CD4-positive, alpha-beta T cell treated with Interferon gamma for 1 hour (primary cell): Measurements from ENCODE around the gene PLEKHH3.

Source experiments
- DNase-seq: peaks from one replicate; pipeline ENCODE4 v3.0.0-alpha.2; 2020

The PLEKHH3 gene

DNA sequence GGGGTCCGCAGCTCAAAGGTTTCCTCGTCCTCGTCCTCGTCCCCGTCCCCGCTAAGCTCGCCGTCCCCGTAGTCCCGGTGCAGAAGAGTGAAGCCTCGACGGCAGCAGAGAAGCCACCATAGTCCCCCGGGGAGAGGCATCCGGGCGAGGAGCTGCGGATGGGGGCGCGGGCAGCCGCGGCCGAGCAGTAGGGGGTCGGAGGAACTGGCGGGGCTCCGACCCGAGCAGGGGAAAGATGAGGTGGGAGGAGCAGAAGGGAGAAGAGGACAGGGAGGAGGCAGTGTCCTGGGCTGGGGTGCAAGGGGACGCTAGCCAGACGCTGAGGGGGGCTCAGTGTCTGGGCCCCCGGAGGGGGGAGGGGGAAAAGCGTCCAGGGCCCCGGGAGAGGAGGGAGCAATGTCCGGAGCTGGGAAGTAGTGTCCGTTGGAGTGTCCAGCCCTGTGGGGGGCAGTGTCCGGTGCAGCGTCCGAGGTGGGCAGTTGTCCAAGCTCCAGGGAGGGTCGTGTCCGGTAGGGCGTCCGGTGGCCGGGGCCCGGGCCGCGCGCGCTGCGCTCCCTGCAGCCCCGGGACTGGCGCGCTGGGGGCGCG, at the start of gene PLEKHH3:
PLEKHH3 (minus strand) TSS at position 571 of the 588 bp plus-strand sequence; CDS start at position 140, 431 bp downstream.
- no peak for DNase-seq

- DNase-seq, result no peak
These were observed 48.3 kb upstream of the PLEKHH3 start for GRCh38 chr17:42725143-42725542.

GRCh38 chr17:42723636-42724035, 46.8 kb upstream of the PLEKHH3 start:
- no peak for DNase-seq

DNA sequence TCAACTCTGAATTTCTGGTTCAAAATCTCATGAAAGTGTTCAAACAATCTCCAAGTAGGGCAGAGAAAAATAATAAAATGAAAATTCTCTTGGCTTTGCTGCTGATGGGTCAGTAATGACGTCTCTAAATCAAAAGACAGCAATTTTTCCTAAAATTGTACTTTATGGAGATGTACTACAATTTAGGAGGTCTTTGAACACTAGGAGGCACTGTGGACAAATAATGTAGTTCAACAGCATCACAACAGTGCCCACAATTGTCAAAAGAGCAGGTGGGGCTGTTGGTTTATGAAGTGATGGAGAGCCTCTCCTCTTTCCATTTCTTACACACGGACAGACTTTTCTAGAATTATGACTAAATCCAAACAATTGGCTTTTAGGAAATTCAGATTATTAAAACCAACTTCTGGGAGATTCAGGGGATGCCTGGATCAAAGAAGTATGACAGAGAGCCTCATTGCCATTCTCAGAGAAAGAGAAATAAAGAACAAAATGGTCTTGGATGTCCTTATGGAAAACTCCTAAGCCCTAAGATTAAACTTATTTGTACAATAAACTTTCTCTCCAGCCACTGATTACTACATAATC, 44.3 kb upstream of the PLEKHH3 start:
- no peak for DNase-seq

DNA sequence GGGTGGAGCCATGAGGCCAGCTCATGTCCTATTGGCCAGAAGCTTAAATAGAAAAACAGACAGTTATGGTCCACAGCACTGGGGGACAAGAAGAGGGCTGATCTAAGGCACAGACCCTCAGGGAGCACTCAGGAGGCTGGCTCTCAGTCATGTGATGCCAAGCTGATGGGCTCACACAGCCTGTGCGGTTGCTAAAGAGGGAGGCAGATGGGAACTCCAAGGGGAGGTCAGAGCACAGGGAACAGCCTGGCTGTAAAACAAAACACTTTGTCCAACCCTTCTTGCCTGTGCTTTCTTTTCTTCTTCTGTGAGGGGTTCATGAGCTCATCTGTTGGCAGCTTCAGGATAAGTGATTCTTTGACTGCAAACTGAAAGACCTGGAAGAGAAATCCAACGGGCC, 32.8 kb upstream of the PLEKHH3 start:
- DNase-seq, result no peak

- no peak for DNase-seq
These were observed 31.8 kb upstream of the PLEKHH3 start for GRCh38 chr17:42708588-42708987.

DNA sequence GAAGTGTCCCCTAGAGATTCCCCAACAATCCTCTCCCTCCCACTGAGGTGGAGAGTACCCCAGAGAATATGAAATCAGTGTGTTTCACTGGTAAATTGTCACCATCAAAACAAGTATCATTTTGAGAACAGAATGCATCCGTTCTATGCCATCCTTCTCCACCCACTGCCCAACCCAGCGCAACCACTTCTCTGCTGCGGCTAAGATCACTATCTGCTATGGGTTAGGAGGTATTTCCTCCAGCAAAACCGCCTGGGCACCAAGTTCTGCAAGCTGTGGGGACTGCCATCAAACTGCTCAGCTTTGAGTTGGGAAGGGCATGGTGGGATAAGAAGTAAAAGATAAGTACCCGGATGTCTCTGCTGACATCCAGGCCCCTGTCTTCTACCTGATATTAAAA, 29.9 kb upstream of the PLEKHH3 start:
- peak; percentile 31 for DNase-seq

DNA sequence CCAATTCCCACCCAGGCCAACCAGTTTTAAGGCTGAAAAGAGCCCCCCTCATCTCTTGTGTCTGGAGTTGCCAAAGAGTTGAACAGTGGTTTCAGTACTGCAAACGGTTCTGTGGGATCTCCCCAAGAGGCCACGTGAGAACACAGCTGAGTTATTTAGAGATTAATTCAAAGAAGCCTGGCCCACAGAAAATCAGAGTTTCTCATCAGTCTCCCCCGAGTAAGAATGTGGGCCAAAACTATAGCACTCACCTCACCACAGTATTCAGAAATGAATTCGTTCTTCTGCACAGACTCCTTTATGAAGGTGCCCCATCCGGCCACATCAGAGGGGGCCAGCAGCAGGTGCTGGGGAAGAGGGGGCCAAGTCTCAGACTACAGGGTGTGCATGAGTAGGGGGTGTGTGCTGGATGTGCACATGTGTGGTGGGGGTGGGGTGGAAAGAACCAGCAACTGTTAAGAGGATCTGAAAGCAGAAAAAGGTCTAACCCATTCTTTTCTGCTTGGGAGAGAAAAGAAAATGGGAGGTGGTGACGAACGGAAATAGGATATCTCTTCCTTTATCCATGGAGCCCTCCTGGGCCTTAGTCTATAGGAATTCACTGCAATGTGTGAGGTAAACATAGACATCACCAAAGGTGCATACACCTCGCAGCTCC, 28.2 kb upstream of the PLEKHH3 start:
- DNase-seq, result no peak

GRCh38 chr17:42704490-42704836, 27.7 kb upstream of the PLEKHH3 start:
- DNase-seq, result no peak

DNA sequence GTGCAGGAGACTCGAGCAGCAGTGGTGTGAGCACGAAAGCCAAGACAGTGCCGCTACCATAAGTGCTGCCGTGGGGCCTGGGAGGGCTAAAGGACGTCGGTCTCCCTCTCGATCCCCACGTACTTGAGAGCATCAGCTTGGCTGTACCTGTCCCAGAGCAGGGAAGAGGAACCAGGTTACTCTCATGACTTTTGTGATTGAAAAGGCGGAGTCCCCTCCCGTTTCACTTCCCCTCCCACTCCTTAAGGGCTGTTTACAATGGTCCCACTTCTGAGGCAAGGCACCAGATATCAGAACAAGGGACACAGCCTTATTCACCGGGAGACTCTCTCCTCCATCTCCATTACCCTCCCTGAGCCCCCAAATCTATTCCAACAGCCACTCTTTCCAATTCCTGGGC, 25.7 kb upstream of the PLEKHH3 start:
- no peak for DNase-seq

- DNase-seq, result no peak
These were observed 23.9 kb upstream of the PLEKHH3 start for GRCh38 chr17:42700586-42701289.

DNA sequence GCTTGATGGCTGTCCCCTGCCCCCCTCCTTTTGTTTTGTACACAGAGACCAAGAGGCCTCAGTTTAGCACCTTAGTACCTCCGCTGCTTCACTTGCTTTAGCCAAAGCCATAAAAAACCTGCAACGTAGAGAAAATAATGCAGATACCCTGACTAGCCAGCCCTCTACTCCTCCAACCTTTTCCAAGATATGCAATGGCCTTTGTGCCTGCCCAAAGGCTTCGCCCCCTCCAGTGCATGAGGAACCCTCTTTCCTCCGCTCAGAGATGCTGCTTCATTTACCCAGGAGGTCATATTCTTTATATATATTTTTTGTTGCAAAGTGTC, 22.6 kb upstream of the PLEKHH3 start:
- DNase-seq, result no peak

DNA sequence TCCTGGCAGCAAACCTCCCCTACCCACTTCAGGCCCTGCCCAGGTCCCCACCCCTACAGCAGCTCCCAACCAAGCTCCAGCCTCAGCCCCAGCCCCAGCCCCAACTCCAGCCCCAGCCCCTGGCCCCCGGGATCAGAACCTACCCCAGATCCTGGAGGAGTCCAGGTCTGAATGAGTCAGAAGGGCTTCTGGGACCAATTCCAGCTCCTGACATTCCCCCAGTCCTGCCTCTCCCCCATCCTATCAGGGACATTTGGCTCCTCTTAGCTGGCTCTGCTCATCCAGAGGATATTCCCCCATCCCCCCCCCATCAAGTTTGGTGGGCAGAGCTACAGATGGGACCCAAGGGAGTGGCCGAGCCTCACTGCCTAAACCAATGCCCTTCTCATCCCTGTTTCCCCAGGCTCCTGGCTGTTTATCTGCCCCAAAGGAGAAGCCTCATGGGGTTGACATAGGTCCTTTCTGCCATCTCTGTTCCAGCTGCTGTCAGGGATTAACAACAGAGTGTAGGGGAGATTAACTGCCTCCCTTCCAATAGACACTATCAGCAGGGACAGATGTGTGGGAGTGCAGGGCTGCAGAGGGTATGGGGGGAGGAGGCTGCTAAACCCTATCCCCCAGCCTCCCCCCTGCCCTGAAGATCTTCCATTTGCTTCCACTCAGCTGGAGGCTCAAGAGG, 22.1 kb upstream of the PLEKHH3 start:
- no peak for DNase-seq

GRCh38 chr17:42697108-42697811, 20.5 kb upstream of the PLEKHH3 start:
- DNase-seq, result no peak

DNA sequence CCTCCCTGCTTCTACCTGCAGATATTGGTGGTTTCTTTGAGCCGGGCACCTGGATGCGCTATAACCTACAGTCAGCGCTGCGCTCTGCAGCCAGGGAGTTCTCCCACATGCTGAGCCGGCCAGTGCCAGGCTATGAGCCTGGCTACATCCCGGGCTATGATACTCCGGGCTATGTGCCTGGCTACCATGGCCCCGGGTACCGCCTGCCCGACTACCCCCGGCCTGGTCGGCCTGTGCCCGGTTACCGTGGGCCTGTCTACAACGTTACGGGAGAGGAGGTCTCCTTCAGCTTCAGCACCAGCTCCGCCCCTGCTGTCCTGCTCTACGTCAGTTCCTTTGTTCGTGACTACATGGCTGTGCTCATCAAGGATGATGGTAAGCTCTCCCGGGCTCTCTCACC, 18.7 kb upstream of the PLEKHH3 start:
- no peak for DNase-seq

DNA sequence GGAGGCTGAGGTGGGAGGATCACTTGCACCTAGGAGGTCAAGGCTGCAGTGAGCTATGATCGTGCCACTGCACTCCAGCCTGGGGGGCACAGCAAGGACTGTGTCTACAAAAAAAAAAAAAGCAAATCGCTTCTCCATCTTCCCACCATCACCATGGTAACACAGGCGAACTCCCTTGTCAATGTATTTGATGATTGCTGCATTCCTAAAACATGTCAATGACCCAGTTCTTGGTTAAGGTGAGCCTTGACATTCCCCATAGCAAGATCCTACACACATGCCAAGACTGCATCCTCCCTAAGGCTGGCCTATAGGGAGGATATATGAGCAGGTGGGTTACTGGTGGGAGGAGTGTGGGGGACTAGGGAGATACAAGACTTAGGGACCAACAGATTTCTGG, 17.7 kb upstream of the PLEKHH3 start:
- DNase-seq, result no peak

GRCh38 chr17:42692489-42692888, 15.7 kb upstream of the PLEKHH3 start:
- DNase-seq, result no peak

DNA sequence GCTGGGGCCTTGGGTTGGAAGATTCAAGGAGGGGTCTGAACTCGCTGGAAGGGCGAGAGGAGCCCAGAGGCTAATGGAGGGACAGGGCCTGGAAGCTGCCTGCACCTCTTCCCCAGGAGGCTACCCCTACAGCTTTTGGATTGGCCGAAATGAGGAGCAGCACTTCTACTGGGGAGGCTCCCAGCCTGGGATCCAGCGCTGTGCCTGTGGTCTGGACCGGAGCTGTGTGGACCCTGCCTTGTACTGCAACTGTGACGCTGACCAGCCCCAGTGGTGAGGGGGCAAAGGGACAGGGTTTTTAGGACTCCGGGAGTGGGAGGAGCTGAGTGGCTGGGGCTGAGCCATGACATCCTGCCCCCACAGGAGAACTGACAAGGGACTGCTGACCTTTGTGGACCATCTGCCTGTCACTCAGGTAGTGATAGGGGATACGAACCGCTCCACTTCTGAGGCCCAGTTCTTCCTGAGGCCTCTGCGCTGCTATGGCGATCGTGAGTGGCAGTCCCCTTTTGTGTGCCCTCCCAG, 14.3 kb upstream of the PLEKHH3 start:
- no peak for DNase-seq

DNA sequence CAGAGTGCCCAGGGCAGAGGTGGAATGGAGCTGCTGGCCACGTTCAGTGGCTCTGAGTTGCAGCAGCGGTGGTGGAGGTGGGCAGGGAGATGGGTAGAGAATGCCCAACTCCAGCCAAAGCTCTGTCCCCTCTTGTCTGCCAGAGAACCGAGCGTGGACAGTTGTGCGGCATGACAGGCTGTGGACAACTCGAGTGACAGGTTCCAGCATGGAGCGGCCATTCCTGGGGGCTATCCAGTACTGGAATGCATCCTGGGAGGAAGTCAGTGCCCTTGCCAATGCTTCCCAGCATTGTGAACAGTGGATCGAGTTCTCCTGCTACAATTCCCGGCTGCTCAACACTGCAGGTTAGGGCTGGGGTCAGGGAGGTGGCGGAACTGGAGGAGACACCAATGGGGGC, 13.8 kb upstream of the PLEKHH3 start:
- DNase-seq, result no peak

GRCh38 chr17:42687707-42688320, 11.0 kb upstream of the PLEKHH3 start:
- no peak for DNase-seq

GRCh38 chr17:42686520-42687128, 9.8 kb upstream of the PLEKHH3 start:
- DNase-seq, result no peak

GRCh38 chr17:42685831-42686230, 9.0 kb upstream of the PLEKHH3 start:
- no peak for DNase-seq
